GM19023 (cell line): ENCODE data around the gene ATP2C2.
"Not testable (repeated sequence)": the region's sequence is repeated elsewhere in the genome, so short reads cannot be mapped to it uniquely, and the experiment has no call there.

Experiments
- ATAC-seq: cut with Tn5 transposase; IDR thresholded peaks from one replicate; pipeline ENCODE4 v1.9.1; 2021; ENCODE audit warnings: mild to moderate bottlenecking, moderate library complexity; ENCODE audit not compliant: unreplicated experiment

ATP2C2 gene

GRCh38 chr16:84449156-84450140 is 81.1 kb downstream of the ATP2C2 start:
- no peak for ATAC-seq

GRCh38 chr16:84450176-84450865 is 82.0 kb downstream of the ATP2C2 start:
- no peak for ATAC-seq

- not testable (repeated sequence) for ATAC-seq
Measured at GRCh38 chr16:84451010-84451676, 82.8 kb downstream of the ATP2C2 start.

- no peak for ATAC-seq
Measured at GRCh38 chr16:84451781-84452180, 83.4 kb downstream of the ATP2C2 start.

GRCh38 chr16:84453061-84453752 is 84.9 kb downstream of the ATP2C2 start:
- ATAC-seq: no peak

- ATAC-seq: no peak
Measured at GRCh38 chr16:84454611-84455010, 86.3 kb downstream of the ATP2C2 start.

GRCh38 chr16:84455031-84455430 is 86.7 kb downstream of the ATP2C2 start:
- no peak for ATAC-seq

- no peak for ATAC-seq
Measured at GRCh38 chr16:84458606-84459532, 90.5 kb downstream of the ATP2C2 start.

- no peak for ATAC-seq
Measured at GRCh38 chr16:84459533-84459894, 91.2 kb downstream of the ATP2C2 start.

GRCh38 chr16:84459941-84460405 is 91.6 kb downstream of the ATP2C2 start:
- ATAC-seq: no peak

GRCh38 chr16:84460406-84461028 is 92.2 kb downstream of the ATP2C2 start:
- ATAC-seq: no peak

GRCh38 chr16:84461029-84461412 is 92.7 kb downstream of the ATP2C2 start:
- no peak for ATAC-seq

- ATAC-seq: no peak
Measured at GRCh38 chr16:84461413-84462295, 93.3 kb downstream of the ATP2C2 start.

- ATAC-seq: no peak
Measured at GRCh38 chr16:84462296-84463210, 94.2 kb downstream of the ATP2C2 start.

- ATAC-seq: no peak
Measured at GRCh38 chr16:84463221-84463620, 94.9 kb downstream of the ATP2C2 start.

GRCh38 chr16:84464116-84464515 is 95.8 kb downstream of the ATP2C2 start:
- ATAC-seq: no peak

- no peak for ATAC-seq
Measured at GRCh38 chr16:84465154-84465553, 96.8 kb downstream of the ATP2C2 start.
